ENCODE measurements around the gene ABCF2.

ABCF2 gene

GRCh38 chr7:151174246-151175046 lies 52.6 kb downstream of the ABCF2 start:
- DNase-seq (ENCODE audit: low spot score) = peak; percentile 55

GRCh38 chr7:151173386-151174245 lies 53.4 kb downstream of the ABCF2 start:
- no peak for DNase-seq (ENCODE audit: low spot score)

GRCh38 chr7:151172273-151173141 lies 54.5 kb downstream of the ABCF2 start:
- DNase-seq (ENCODE audit: low spot score) = peak; percentile 95

GRCh38 chr7:151168787-151169162 lies 58.2 kb downstream of the ABCF2 start:
- DNase-seq (ENCODE audit: low spot score) = no peak

- DNase-seq (ENCODE audit: low spot score) = peak; percentile 70
Observed at GRCh38 chr7:151168003-151168786, 58.8 kb downstream of the ABCF2 start.

- peak; percentile 49 for DNase-seq (ENCODE audit: low spot score)
Observed at GRCh38 chr7:151167197-151167961, 59.6 kb downstream of the ABCF2 start, which contains the start of gene GBX1. TSS of gene GBX1 (minus strand) at chr7:151167694. CDS start at chr7:151167548, 146 bp downstream.

GRCh38 chr7:151166629-151167196 lies 60.3 kb downstream of the ABCF2 start:
- no peak for DNase-seq (ENCODE audit: low spot score)
